Neural cell (in vitro differentiated cells): ENCODE measurements around the gene TECTB.

Source experiments
- CTCF ChIP-seq: fragments of 450-650 bp; IDR thresholded peaks from 2 replicates; pipeline ENCODE4 v1.5.1; 2014; ENCODE audit warnings: antibody characterized with exemption, mild to moderate bottlenecking, moderate library complexity; ENCODE audit not compliant: poor library complexity, severe bottlenecking
- EP300 ChIP-seq: fragments of 450-650 bp; conservative IDR thresholded peaks from 2 replicates; pipeline ENCODE4 v1.6.1; 2014; ENCODE audit warnings: antibody characterized with exemption, mild to moderate bottlenecking, moderate library complexity; ENCODE audit not compliant: poor library complexity, severe bottlenecking
- EZH2 ChIP-seq: fragments of 200-600, 300-800 bp; shearing (Covaris generic), sonication (generic); IDR thresholded peaks from 2 replicates; pipeline ENCODE4 v1.6.1; 2014; ENCODE audit warnings: antibody characterized with exemption, low read length, borderline replicate concordance, mild to moderate bottlenecking; ENCODE audit not compliant: insufficient read depth, poor library complexity, severe bottlenecking
- MXI1 ChIP-seq: fragments of 450-650 bp; conservative IDR thresholded peaks from 2 replicates; pipeline ENCODE4 v1.6.1; 2014; ENCODE audit warnings: antibody characterized with exemption, mild to moderate bottlenecking; ENCODE audit not compliant: poor library complexity, severe bottlenecking
- POLR2AphosphoS5 ChIP-seq: IDR thresholded peaks from 2 replicates; pipeline ENCODE4 v1.6.1; 2012
- RAD21 ChIP-seq: fragments of 450-650 bp; conservative IDR thresholded peaks from 2 replicates; pipeline ENCODE4 v1.6.1; 2014; ENCODE audit warnings: antibody characterized with exemption, mild to moderate bottlenecking, moderate library complexity
- REST ChIP-seq: IDR thresholded peaks from 2 replicates; pipeline ENCODE4 v1.6.1; 2012; ENCODE audit warnings: borderline replicate concordance
- TAF1 ChIP-seq: IDR thresholded peaks from 2 replicates; pipeline ENCODE4 v1.6.1; 2012; ENCODE audit warnings: low read depth

GRCh38 chr10:112244197-112244596 is 39.0 kb upstream of the TECTB start:
- TF ChIP-seq CTCF (no peak), EP300 (no peak), TAF1 (no peak), EZH2 (no peak), POLR2AphosphoS5 (no peak), RAD21 (no peak), REST (no peak), MXI1 (no peak)
